HG03575 (cell line): ENCODE data around the gene NPHP1.
"Not testable (repeated sequence)": the region's sequence is repeated elsewhere in the genome, so short reads cannot be mapped to it uniquely, and the experiment has no call there.

Experiments used
- ATAC-seq: cut with Tn5 transposase; IDR thresholded peaks from one replicate; pipeline ENCODE4 v1.9.1; 2021; ENCODE audit not compliant: unreplicated experiment, insufficient number of reproducible peaks, low FRiP score; ENCODE audit errors: extremely low read depth

NPHP1 gene

DNA sequence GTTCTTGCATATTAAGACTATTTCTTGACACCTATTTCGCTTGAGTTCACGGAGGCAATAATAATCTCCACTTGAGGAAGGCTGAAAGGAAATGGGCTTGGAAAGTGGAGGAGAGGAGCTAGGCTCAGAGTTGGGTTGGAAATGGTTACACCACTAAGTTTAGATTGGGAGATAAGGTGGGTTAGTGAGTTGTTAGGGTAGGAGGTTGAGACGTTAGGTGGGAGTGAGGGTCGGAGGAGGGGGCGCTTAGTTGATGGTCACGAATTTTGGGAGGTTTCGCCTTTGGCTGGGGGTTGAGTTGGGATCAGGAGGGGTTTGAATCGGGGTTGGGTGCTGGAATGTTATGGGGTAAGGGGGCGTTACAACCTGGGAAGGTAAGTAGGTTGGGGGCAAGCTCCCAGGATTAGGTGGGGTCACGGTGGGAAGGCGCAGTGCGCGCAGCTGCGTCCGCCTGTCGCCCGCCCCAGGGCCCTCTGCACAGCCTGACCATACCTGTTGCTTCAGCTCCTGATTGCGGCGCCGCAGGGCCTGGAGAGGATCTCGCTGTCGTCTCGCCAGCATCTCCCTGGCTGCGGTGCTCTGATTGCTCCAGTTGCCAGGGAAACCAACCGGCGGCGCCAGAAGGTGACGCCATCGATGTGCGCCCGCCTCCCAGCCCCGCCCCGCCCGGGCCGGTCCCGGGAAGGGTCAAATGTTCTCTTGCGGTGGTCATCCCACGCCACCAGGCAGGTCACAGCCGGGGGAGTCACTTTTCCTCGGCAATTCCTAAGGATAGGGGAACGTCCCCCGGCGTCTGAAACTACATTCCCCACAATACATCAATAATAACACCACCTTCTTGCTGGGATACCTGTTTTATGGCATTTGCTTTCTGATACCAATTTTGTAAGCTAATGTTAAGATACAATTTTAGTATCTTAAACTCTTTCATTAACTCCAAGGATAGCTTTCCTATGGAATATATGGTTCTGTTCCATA, at the start of gene NPHP1:
NPHP1 (minus strand) TSS at position 606 of the 978 bp plus-strand sequence; CDS start at position 561, 45 bp downstream.
- ATAC-seq: peak; percentile 52

- ATAC-seq: not testable (repeated sequence)
Measured at GRCh38 chr2:110248081-110248795, 43.4 kb upstream of the NPHP1 start.

- not testable (repeated sequence) for ATAC-seq
Measured at GRCh38 chr2:110245488-110246435, 40.9 kb upstream of the NPHP1 start.

GRCh38 chr2:110243283-110243682, 38.5 kb upstream of the NPHP1 start:
- not testable (repeated sequence) for ATAC-seq

- ATAC-seq: not testable (repeated sequence)
Measured at GRCh38 chr2:110234514-110234913, 29.7 kb upstream of the NPHP1 start.

- ATAC-seq: not testable (repeated sequence)
Measured at GRCh38 chr2:110229886-110230285, 25.1 kb upstream of the NPHP1 start.

- not testable (repeated sequence) for ATAC-seq
Measured at GRCh38 chr2:110222626-110223025, 17.8 kb upstream of the NPHP1 start.

- ATAC-seq: no peak
Measured at GRCh38 chr2:110221938-110222337, 17.1 kb upstream of the NPHP1 start.

GRCh38 chr2:110220190-110220564, 15.4 kb upstream of the NPHP1 start:
- ATAC-seq: no peak

DNA sequence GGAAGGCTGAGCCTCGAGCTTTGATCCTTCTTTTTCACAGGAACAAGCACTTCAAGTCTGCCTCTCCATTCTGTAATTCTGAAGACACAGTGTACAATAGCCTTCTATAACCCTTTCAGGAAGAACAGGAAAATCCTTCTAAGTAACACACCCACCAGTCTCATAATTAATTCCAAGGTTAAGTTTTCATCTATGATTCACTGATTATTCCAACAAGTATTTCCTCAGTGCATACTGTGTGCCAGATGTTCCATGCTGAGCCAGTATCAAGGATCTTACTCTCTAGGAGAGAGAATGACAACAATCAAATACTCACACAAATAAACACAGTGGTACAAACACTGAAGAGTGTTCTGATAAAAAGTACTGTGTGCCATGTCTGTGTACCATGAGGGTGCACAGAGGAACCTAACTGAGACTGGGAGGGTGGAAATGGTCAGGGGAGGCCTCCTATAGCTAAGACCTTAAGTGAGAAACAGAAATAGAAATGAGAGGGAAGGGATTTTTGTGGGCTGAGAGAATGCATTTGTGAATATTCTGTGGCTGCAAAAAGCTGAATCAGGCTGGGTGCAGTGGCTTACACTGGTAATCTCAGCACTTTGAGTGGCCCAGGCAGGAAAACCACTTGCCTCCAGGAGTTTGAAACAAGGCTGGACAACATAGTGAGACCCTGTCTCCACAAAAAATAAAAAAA, 14.8 kb upstream of the NPHP1 start:
- no peak for ATAC-seq

- ATAC-seq: not testable (repeated sequence)
Measured at GRCh38 chr2:110218889-110219288, 14.1 kb upstream of the NPHP1 start.

- no peak for ATAC-seq
Measured at GRCh38 chr2:110216803-110217202, 12.0 kb upstream of the NPHP1 start.

GRCh38 chr2:110216199-110216598, 11.4 kb upstream of the NPHP1 start:
- ATAC-seq: no peak

- ATAC-seq: no peak
Measured at GRCh38 chr2:110215566-110216158, 10.8 kb upstream of the NPHP1 start.

DNA sequence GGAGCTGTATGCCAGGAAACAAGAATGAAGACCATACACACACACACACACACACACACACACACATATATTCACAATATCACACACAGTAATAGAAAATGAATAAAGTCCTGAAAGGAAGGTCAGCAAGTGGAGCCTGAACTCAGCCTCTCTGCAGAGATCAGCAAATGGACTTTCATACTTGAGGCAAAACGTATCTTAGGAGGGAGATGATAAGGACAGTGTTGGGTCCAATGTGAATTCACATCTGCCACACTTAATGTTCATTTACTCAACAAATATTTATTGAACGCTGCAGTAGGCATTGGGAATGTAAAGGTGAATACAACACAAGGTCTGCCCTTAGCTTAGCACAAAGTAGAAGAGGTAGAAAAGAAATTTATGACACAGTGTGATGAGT, 10.3 kb upstream of the NPHP1 start:
- ATAC-seq: no peak

DNA sequence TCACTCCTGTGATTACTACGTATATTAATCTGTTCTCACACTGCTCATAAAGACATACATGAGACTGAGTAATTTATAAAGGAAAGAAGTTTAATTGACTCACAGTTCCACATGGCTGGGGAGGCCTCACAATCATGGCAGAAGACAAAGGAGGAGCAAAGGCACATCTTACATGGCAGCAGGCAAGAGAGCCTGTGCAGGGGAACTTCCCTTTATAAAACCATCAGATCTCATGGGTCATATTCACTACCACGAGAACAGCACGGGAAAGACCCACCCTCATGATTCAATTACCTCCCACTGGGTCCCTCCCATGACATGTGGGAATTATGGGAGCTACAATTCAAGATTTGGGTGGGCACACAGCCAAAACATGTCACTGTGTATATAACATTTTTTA, 8.7 kb upstream of the NPHP1 start:
- ATAC-seq: not testable (repeated sequence)

GRCh38 chr2:110211938-110212858, 7.4 kb upstream of the NPHP1 start, which contains the start of gene MTLN:
Gene MTLN, minus strand, starts transcription at chr2:110212547. Its CDS starts 22 bp downstream, at chr2:110212525.
- ATAC-seq: no peak
